HPDE6-E6E7 (cell line): ENCODE measurements around the gene RPA3.

Source experiments
- DNase-seq: peaks from one replicate; pipeline ENCODE4 v3.0.0; 2011; ENCODE audit warnings: missing footprints; ENCODE audit errors: extremely low spot score

RPA3 gene

DNA sequence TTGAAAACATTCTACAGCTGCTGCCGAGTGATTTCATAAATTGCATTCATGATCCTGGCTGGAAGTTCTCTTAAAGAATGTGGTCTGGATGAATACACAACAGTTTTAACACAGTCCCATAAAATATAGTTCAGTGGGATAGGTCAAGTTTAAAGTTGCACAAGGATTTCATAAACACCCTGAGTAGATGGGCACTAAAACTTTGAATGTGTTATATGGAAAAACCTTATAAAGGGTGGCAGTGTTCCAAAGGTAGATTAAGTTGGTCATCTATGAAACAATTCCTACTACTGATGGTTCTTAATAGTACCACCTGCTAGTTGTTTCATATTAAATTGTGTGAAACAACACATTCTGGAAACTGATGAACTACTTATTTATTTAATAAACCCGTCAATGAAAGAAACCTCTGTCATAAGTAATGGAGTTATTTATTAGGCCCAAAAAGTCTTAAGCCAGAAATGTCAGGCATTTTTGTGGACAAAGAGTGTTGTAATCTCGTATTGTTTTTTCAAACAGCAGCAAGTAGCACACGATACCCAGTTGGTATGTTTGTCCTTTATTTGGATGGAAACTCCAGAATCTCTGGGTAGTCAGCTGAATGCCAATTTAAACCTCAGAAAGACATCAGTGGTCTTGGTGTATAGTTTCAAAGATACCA is 14.3 kb upstream of the RPA3 start:
- DNase-seq = no peak

DNA sequence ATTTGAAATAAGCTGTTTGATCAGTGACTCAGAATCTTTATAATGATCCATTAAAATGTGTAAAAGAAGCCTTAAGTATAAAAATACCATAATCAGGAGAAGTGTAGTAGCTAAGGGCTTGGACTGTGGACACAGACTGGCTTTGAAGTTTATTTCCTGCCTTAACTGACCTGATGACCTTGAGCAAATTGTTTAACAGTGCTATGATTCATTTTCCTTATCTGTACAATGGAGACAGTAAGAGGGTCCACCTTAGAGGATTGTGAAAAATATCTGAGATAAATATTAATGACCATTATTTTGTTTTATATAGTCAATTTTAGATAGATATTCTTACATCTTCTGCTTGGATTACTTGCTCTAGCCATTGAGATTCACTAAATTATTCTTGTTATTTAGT is 13.3 kb upstream of the RPA3 start:
- DNase-seq = no peak

GRCh38 chr7:7720750-7721621 is 2.6 kb upstream of the RPA3 start:
- DNase-seq = no peak

DNA sequence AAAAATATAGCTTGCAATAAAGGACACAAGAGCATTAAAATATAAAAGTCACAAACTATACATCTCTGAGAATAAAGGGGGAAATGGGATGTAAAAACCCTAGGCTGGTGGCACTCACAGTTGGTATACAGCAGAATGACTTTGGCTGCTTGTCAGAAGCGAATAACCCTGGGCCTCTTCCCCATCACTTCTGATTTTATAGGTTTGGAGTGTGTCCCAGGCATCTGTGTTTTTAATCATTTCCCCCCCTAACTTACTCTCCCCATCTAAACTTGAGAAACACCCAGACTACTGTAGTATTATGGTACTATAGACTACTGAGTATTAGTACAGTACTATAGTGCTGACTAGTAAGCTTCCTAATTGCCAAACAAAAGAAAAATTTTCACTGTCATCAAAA is 1.8 kb upstream of the RPA3 start:
- DNase-seq = no peak

GRCh38 chr7:7719236-7719635 is 829 bp upstream of the RPA3 start:
- peak; percentile 87 for DNase-seq

DNA sequence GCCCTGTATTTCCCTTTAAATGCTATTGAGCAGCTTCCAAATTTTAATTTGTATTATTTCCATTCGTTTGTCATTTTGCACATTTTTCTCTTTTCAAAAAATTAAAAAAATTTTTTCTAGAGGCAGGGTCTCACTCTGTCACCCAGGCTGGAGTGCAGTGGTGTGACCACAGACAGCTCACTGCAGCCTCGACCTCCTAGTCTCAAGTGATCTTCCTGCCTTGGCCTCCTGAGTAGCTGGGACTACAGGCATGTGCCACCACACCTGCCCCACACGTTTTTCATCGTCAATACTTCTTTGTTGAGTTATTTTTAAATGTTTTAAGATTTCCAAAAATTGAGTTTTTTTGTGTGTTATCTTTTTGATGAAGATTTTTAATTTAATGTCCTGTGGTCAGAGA is 4.7 kb downstream of the RPA3 start:
- no peak for DNase-seq

GRCh38 chr7:7710469-7710868 is 7.9 kb downstream of the RPA3 start:
- DNase-seq = no peak

DNA sequence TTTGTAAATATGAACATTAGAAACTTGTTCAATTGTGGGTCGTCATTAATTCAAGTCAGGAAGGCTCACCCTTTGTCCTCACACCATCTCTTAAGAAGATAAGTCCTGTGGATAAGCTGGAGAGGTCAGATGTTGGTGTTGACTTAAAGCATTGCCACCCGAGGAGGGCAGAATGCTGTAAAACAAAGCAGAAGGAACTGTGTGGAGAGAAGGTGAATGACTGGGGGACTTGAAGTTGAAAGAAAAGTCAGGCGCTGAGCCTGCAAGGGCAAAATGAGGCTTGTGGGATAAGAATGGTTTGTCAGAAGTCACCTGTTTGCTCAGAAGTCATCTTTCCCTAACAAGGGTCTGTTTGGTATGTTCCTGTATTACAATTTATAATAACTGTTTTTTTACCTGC is 9.1 kb downstream of the RPA3 start:
- no peak for DNase-seq

- no peak for DNase-seq
These were observed 10.6 kb downstream of the RPA3 start for GRCh38 chr7:7707806-7708205.

- no peak for DNase-seq
These were observed 11.2 kb downstream of the RPA3 start for GRCh38 chr7:7707246-7707645.

- no peak for DNase-seq
These were observed 11.7 kb downstream of the RPA3 start for GRCh38 chr7:7706556-7707172.

GRCh38 chr7:7706101-7706511 is 12.3 kb downstream of the RPA3 start:
- no peak for DNase-seq

- no peak for DNase-seq
These were observed 13.1 kb downstream of the RPA3 start for GRCh38 chr7:7705318-7705717.

DNA sequence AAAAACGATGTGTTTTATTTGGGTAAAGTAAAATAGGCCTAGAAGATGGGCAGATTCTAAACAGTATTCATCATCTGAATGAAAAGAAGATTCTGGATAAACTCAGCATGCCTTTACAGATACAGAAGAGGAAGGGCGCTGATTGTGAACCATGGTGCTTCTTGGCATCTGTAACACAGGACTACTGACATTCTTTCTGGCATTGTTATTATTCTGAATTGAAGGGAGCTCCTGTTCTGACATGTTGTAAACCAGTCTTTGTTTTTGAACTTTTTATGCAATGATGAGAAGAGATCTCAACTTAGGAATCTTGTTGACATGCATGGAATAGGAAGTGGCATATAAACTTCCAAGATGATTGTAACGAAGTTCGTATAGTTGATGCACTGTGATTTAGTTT is 13.5 kb downstream of the RPA3 start:
- DNase-seq = peak; percentile 29

GRCh38 chr7:7703427-7703826 is 15.0 kb downstream of the RPA3 start:
- DNase-seq = no peak

DNA sequence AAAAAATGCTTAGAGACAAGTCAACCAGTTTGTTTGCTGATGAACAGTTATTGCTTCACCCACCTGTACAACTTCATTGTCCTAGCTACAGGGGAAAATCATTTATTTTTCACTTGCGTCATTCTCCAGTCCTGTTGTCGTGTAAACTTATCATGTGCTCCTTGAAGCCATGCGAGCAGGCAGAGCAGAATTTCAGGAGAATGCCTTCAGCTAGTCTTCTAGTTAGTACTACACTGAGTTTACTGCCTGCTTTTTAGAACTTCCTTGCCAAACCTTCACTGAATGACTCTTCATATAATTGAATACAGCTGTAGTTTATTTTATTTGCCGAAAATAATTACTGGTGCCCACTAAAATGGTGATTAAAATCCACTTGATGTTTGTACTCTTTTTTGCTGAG is 15.6 kb downstream of the RPA3 start:
- DNase-seq = no peak

- DNase-seq = no peak
These were observed 16.9 kb downstream of the RPA3 start for GRCh38 chr7:7701527-7701926.

DNA sequence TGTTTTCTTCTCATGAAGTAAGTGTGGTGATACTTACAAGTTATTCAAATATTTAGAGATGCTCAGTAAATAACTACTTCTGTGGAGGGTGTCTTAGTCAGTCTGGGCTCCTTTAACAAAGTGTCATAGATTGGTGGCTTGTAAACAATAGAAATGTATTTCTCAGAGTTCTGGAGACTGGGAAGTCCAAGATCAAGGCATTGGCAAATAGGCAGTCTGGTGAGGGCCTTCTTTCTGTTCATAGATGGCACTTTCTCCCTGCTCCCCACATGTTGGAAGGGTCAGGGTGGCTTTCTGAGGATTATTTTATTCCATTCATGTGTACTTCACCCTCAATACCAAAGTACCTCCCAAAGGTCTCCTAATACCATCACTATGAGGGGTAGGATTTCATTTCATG is 18.4 kb downstream of the RPA3 start:
- DNase-seq = no peak

GRCh38 chr7:7699380-7699779 is 19.0 kb downstream of the RPA3 start:
- DNase-seq = no peak

DNA sequence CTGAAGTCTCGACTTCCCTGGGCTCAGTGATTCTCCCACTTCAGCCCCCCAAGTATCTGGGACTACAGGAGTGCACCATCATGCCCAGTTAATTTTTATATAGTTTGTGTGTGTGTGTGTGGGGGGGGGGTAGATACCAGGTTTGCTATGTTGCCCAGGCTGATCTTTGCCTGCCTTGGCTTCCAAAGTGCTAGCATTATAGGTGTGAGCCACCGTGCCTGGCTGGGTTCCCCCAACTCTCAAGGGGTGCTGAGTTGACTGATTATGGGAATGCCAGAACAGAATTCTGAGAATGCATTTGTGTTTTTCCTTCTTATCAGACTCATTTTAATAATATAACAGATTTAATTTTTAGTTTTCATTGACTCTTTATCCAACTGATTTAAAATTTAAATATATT is 19.5 kb downstream of the RPA3 start:
- no peak for DNase-seq

DNA sequence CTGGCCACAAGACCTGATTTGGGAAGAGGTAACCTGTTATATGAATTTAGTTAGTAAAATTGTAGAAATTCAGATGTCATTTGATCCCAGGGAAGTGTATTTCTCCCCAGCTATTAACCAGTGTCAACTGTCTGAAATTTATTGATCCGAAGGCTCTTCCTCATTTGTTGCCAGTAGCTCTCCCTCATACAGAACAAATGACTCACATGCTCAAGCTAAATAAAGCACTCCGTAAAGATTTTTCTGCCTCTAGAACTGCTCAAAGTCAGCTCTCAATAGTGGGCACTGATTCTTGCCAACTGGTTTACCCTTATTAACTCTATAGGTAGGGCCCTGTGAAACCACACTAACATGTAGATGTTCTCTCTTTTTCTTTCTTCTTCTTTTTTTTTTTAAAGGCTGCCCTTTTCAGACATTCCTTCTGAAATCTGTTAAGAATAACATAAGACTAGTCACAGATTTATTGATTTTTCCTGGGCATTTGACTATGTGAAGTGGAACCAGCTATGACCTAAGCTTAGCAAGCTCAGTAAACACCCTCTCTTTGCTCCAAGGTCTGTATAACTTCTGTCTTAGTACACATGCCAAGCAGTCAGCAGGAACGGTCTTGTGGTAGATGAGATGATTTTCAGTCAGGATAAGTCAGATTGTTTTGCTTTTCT is 21.8 kb downstream of the RPA3 start:
- no peak for DNase-seq

- no peak for DNase-seq
These were observed 23.1 kb downstream of the RPA3 start for GRCh38 chr7:7695111-7695817.
